Type B pancreatic cell (in vitro differentiated cells): ENCODE data around the gene ERO1B. TPM values are rescaled to one million over a fixed set of nuclear protein-coding genes. Genes with fewer than 3 reads are reported as not detected.

Experiments used
- DNase-seq: peaks from one replicate; pipeline ENCODE4 v3.0.0; 2021; ENCODE audit warnings: mixed read lengths; ENCODE audit not compliant: unreplicated experiment; ENCODE audit errors: extremely low spot score
- H3K27ac Mint-ChIP-seq: 2 replicates; pipeline ENCODE4 v1.8.0; 2021; ENCODE audit warnings: mild to moderate bottlenecking, mixed read lengths
- H3K27me3 Mint-ChIP-seq: 2 replicates; pipeline ENCODE4 v1.8.0; 2021; ENCODE audit warnings: mixed read lengths
- H3K36me3 Mint-ChIP-seq: 2 replicates; pipeline ENCODE4 v1.8.0; 2021; ENCODE audit warnings: mixed read lengths
- H3K4me1 Mint-ChIP-seq: one replicate; pipeline ENCODE4 v1.8.0; 2021; ENCODE audit warnings: mixed read lengths; ENCODE audit not compliant: unreplicated experiment
- H3K4me3 Mint-ChIP-seq: 2 replicates; pipeline ENCODE4 v1.8.0; 2021; ENCODE audit warnings: mild to moderate bottlenecking, mixed read lengths
- H3K9me3 Mint-ChIP-seq: 2 replicates; pipeline ENCODE4 v1.8.0; 2021; ENCODE audit warnings: mixed read lengths
- CTCF ChIP-seq: fragments of 200-600 bp; sonication (generic); conservative IDR thresholded peaks from 2 replicates; pipeline ENCODE4 v1.5.0; 2021; ENCODE audit warnings: antibody characterized with exemption, mild to moderate bottlenecking
- total RNA-seq: library from RNA; stranded (reverse); gene quantifications from 2 replicates; pipeline ENCODE4 v1.2.1, GENCODE V29; 2021; ENCODE audit warnings: low replicate concordance

Gene ERO1B
- total RNA-seq, 1 donor from 2014 or later, result 33.0 TPM

DNA sequence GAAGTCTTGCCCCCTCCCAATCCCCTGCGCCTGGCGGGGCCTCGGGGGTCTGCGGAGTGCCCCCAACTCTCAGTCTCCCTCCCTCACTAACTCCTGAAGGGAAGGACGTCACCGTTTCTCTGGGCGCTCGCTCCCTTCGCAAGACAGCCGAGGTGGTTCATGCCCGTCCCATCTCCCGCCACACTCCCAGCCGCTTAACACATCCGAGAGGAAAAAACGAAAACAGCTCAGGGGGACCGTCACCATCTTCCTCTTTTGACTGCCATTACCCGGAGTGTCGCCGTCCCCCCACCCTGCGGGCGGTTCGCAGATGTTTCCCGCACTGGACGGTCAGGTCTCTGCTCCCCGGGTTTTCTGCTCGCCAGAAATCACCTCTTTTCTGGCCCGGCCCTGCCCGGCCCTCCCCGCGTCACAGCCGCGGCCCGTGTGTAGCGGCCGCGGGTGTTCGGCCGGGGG lies 532 bp downstream of the ERO1B start:
- no peak for DNase-seq
- TF ChIP-seq CTCF, result no peak
- Mint-ChIP-seq H3K9me3 (no peaks in the 10 kb centered on the region), H3K36me3 (peaks cover 3% of the 10 kb centered on the region), H3K27ac (peak overlapping the region; percentile 5), H3K27me3 (peaks cover 20% of the 10 kb centered on the region), H3K4me1 (peaks cover 10% of the 10 kb centered on the region), H3K4me3 (peak overlapping the region; percentile 84)

GRCh38 chr1:236280438-236281197 lies 1.1 kb downstream of the ERO1B start:
- peaks cover 4% of the 10 kb centered on the region for H3K9me3 Mint-ChIP-seq
- peak overlapping the region; percentile 84 for H3K4me3 Mint-ChIP-seq
- no peak for DNase-seq
- H3K27ac Mint-ChIP-seq, result peak overlapping the region; percentile 5
- TF ChIP-seq CTCF, result no peak
- H3K4me1 Mint-ChIP-seq, result peaks cover 10% of the 10 kb centered on the region
- H3K36me3 Mint-ChIP-seq, result peaks cover 3% of the 10 kb centered on the region
- H3K27me3 Mint-ChIP-seq, result peaks cover 20% of the 10 kb centered on the region

- no peak for DNase-seq
- Mint-ChIP-seq H3K27ac (no peak overlapping the region), H3K27me3 (peaks cover under 1% of the 10 kb centered on the region), H3K4me3 (no peak overlapping the region), H3K36me3 (peaks cover 7% of the 10 kb centered on the region), H3K4me1 (peaks cover under 1% of the 10 kb centered on the region), H3K9me3 (peaks cover 5% of the 10 kb centered on the region)
- no peak for TF ChIP-seq CTCF
Measured at GRCh38 chr1:236275586-236275985, 6.2 kb downstream of the ERO1B start.

DNA sequence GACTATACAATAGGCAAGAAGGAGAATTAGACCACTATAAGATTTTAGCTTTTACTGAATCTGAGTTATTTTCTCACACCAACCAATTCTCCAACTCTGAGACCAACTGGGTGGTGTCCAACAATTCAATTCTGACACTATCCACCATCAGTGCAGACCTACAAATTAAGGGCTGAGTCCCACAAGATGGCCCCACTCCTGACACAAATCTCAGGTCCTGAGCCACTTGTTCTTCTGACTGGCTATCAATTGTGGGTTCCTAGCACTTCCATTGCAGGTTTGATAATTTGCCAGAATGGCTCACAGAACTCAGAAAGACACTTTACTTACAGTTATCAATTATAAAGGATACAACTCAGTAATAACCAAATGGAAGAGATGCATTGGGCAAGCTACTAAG lies 6.7 kb downstream of the ERO1B start:
- Mint-ChIP-seq H3K36me3 (peaks cover 7% of the 10 kb centered on the region), H3K27me3 (no peaks in the 10 kb centered on the region), H3K4me1 (no peaks in the 10 kb centered on the region), H3K4me3 (no peak overlapping the region), H3K27ac (no peak overlapping the region), H3K9me3 (peaks cover 5% of the 10 kb centered on the region)
- no peak for DNase-seq
- no peak for TF ChIP-seq CTCF

DNA sequence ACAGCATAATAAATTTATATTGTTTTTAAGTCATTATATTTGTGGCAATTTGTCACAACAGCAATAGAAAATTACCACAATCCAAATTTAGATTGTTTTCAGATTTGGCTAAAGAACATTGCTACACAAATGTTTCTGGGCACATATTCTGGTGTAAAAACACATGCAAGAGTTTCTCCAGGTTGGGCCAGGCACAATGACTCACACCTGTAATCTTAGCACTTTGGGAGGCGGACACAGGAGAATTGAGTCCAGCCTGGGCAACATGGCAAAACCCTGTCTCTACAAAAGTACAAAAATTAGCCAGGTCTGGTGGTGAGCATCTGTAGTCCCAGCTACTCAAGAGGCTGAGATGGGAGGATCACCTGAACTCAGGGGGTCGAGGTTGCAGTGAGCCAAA lies 8.4 kb downstream of the ERO1B start:
- Mint-ChIP-seq H3K27me3 (no peaks in the 10 kb centered on the region), H3K36me3 (peaks cover 7% of the 10 kb centered on the region), H3K4me3 (no peak overlapping the region), H3K27ac (no peak overlapping the region), H3K9me3 (peaks cover 5% of the 10 kb centered on the region), H3K4me1 (no peaks in the 10 kb centered on the region)
- no peak for DNase-seq
- TF ChIP-seq CTCF, result no peak
